Heart left ventricle (tissue), 13 donors: ENCODE results near the gene RNF144B.

Experiments used
- CTCF ChIP-seq, 12 donors: fragments of 200-600 bp; sonication (generic) in 4 of 12; IDR thresholded peaks; one replicate each; pipeline versions ENCODE4 v1.5.0 to v1.8.0; 2018 to 2022; ENCODE audit warnings: antibody characterized with exemption in 12 of 12, mild to moderate bottlenecking in 5 of 12
- POLR2A ChIP-seq, 2 donors: fragments of 450-650 bp; IDR thresholded peaks; one replicate each; pipeline ENCODE4 v1.6.1; 2017; ENCODE audit warnings: antibody characterized with exemption in 2 of 2, mild to moderate bottlenecking in 2 of 2, moderate library complexity in 2 of 2
- donor health status: ischemic (EF 13 %, LVEDD 7.1; RV severe dilation, severe dysfunction).
- donor health status: DM: no; HTN: yes; CAD: no.
- donor health status: DM: no; HTN: no; CAD: no.
- donor health status: ischemic (EF 25% LVEDD 6.9; RV normal size, moderate dysfunction).
- donor health status: ischemic (EF 25% LVEDD 5.7; RV mildly dilated, moderate dysfunction).
- donor health status: ischemic (EF 35%, LVEDD 5.7; RV mildly dilated, moderate dysfunction).
- donor health status: nonischemic (EF 11% LVEDD 7.7; RV severe dilation, severe dysfunction).
- donor health status: DM: yes; HTN: yes; CAD: no.
- donor health status: PGD.
- donor health status: ischemic (EF 29% LVEDD 5.4; RV normal size, mild dysfunction).
- donor health status: nonischemic (EF 23%, LVEDD 6.1; RV moderate dilation, normal function).

GRCh38 chr6:18498408-18498807 lies 111.3 kb downstream of the RNF144B start:
- TF ChIP-seq CTCF (IDR thresholded peaks at IDR 0.05) (no peak), POLR2A (IDR thresholded peaks at IDR 0.05) (no peak)
